Spleen (tissue), 11 donors: ENCODE measurements around the gene ALX4. TPM values are rescaled to one million over a fixed set of nuclear protein-coding genes. Genes with fewer than 3 reads are reported as not detected.

ENCODE experiments used
- DNase-seq: peaks from one replicate; pipeline ENCODE4 v3.0.0-alpha.2; 2020
- H3K27ac ChIP-seq, 8 donors: fragments of 200-600 bp; sonication (generic) in 7 of 8; 1 replicate in 4 of 8; 2 replicates in 4 of 8; pipeline versions ENCODE4 v1.5.0 to v1.8.0; 2016 to 2021; ENCODE audit warnings: inconsistent platforms in 4 of 8, mild to moderate bottlenecking in 4 of 8, moderate library complexity in 1 of 8
- H3K27me3 ChIP-seq, 7 donors: fragments of 200-600 bp; sonication (generic) in 6 of 7; replicated peaks in 1 of 7; 1 replicate in 4 of 7; 2 replicates in 3 of 7; pipeline versions ENCODE4 v1.5.0 to v1.8.0; 2016 to 2021; ENCODE audit warnings: inconsistent platforms in 3 of 7, mild to moderate bottlenecking in 1 of 7
- H3K36me3 ChIP-seq, 6 donors: fragments of 200-600 bp; sonication (generic) in 5 of 6; 1 replicate in 4 of 6; 2 replicates in 2 of 6; pipeline versions ENCODE4 v1.5.0 to v1.8.0; 2016 to 2021; ENCODE audit warnings: inconsistent platforms in 2 of 6
- H3K4me1 ChIP-seq, 6 donors: fragments of 200-600 bp; sonication (generic) in 5 of 6; 1 replicate in 3 of 6; 2 replicates in 3 of 6; pipeline versions ENCODE4 v1.5.0 to v1.8.0; 2016 to 2021; ENCODE audit warnings: inconsistent platforms in 3 of 6
- H3K4me3 ChIP-seq, 8 donors: fragments of 200-600 bp; sonication (generic) in 7 of 8; 1 replicate in 4 of 8; 2 replicates in 4 of 8; pipeline versions ENCODE4 v1.5.0 to v1.8.0; 2016 to 2021; ENCODE audit warnings: inconsistent platforms in 4 of 8, mild to moderate bottlenecking in 4 of 8, moderate library complexity in 2 of 8
- H3K9me3 ChIP-seq, 8 donors: fragments of 200-600 bp; sonication (generic) in 7 of 8; 1 replicate in 4 of 8; 2 replicates in 4 of 8; pipeline versions ENCODE4 v1.5.0 to v1.8.0; 2016 to 2021; ENCODE audit warnings: inconsistent platforms in 4 of 8
- POLR2A ChIP-seq, 3 donors: fragments of 450-650 bp; IDR thresholded peaks; one replicate each; pipeline ENCODE4 v1.5.1; 2017; ENCODE audit warnings: antibody characterized with exemption in 3 of 3, mild to moderate bottlenecking in 1 of 3
- POLR2AphosphoS5 ChIP-seq, 3 donors: sonication (generic); formaldehyde crosslinking; IDR thresholded peaks; one replicate each; pipeline ENCODE4 v1.5.1; 2017; ENCODE audit warnings: antibody characterized with exemption in 3 of 3
- WGBS, 5 donors: extraction: QIAGEN DNeasy Blood & Tissue Kit in 3 of 5; methylation state at CpG; one replicate each; pipeline versions ENCODE4 v1.1.5 to v1.1.7; 2013 to 2018; 5-methylcytosine and 5-hydroxymethylcytosine counted together
- intact Hi-C: fragments of 100-400 bp; cut with DNase I; formaldehyde crosslinking; loops from one replicate; pipeline ENCODE4 v1.15.0; 2023; ENCODE audit warnings: low total_unique reads
- polyA plus RNA-seq, 3 donors: library from polyadenylated mRNA; stranded (reverse); fragments of 200-250 nt; gene quantifications; one replicate each; pipeline ENCODE4 v1.2.1, GENCODE V29; 2013
- total RNA-seq, 7 donors: library from RNA; depleted of rRNA in 3 of 7; stranded (reverse); fragments of >200 nt in 3 of 7; fragmentation: NEBNext Ultra II Directional in 4 of 7; extraction: Animal tissue kit (Norgen Biotek cat#: 25700) in 4 of 7; gene quantifications; one replicate each; pipeline versions ENCODE4 v1.1.0 to v1.2.1, GENCODE V29; 2016 to 2021
- TF ChIP-seq, protein P1 (sequence below), 11 experiments: fragments of 200-600 bp in 7 of 11; fragments of 450-650 bp in 4 of 11; sonication (generic) in 4 of 11; IDR thresholded peaks in 8 of 11; conservative IDR thresholded peaks in 3 of 11; 1 replicate in 7 of 11; 2 replicates in 4 of 11; pipeline versions ENCODE4 v1.4.0 to v1.8.0; 2016 to 2021; ENCODE audit warnings: antibody characterized with exemption in 11 of 11, inconsistent platforms in 4 of 11, mild to moderate bottlenecking in 1 of 11
- donor health status: healthy with polysubstance abuse.
- donor health status: DM: no; HTN: no; CAD: no; lungs with moderate emphysema.
- donor health status: DM: no; HTN: no; CAD: no.
- donor health status: Bipolar disorder and iron deficiency.
- donor health status: healthy.
- donor health status: DM: no; HTN: no; CAD: no.
- donor health status: DM: yes; HTN: yes; CAD: no.

ALX4 gene
- total and polyA plus RNA-seq, 10 donors, result 0.11 TPM; not detected in 9

DNA sequence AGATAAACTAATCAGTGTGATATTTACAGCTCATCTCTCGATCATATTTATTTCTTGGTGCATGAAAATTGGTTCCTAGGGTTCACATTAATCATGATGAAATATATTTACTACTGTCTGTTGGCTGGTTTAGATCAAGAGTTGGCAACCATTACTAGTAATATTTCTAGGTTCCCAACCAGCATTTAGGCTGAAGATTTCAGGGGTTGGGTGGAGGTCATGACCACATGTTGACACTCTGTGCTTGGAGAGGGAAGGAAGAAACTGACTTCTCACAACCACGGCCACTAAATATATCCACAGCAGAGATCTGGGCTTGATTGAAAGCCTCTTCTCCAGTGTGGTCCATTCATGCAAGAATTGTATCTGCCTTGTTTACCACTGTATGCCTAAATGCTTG lies 87.9 kb downstream of the ALX4 start:
- H3K27me3 ChIP-seq, result no peaks in the 10 kb centered on the region
- H3K27ac ChIP-seq, result no peak overlapping the region
- intact Hi-C loops, result no loop called here
- H3K4me3 ChIP-seq, result no peak overlapping the region
- peaks cover 0 to 6% (median 0%) of the 10 kb centered on the region in 6 donors for H3K4me1 ChIP-seq
- H3K36me3 ChIP-seq, result peaks cover 0 to 28% (median 0%) of the 10 kb centered on the region in 6 donors
- no peaks in the 10 kb centered on the region for H3K9me3 ChIP-seq
- 64 to 84% (median 83%) methylated on average over 2 of the region's 2 CpGs for WGBS, 5 donors
- DNase-seq, result no peak
- no peak for TF ChIP-seq POLR2A (IDR thresholded peaks at IDR 0.05)
- TF ChIP-seq POLR2AphosphoS5 (IDR thresholded peaks at IDR 0.05), result no peak
- TF ChIP-seq, protein P1, sequence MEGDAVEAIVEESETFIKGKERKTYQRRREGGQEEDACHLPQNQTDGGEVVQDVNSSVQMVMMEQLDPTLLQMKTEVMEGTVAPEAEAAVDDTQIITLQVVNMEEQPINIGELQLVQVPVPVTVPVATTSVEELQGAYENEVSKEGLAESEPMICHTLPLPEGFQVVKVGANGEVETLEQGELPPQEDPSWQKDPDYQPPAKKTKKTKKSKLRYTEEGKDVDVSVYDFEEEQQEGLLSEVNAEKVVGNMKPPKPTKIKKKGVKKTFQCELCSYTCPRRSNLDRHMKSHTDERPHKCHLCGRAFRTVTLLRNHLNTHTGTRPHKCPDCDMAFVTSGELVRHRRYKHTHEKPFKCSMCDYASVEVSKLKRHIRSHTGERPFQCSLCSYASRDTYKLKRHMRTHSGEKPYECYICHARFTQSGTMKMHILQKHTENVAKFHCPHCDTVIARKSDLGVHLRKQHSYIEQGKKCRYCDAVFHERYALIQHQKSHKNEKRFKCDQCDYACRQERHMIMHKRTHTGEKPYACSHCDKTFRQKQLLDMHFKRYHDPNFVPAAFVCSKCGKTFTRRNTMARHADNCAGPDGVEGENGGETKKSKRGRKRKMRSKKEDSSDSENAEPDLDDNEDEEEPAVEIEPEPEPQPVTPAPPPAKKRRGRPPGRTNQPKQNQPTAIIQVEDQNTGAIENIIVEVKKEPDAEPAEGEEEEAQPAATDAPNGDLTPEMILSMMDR (IDR thresholded peaks at IDR 0.05 in 8 of 11, conservative IDR thresholded peaks at IDR 0.05 in 3 of 11), result no peak

DNA sequence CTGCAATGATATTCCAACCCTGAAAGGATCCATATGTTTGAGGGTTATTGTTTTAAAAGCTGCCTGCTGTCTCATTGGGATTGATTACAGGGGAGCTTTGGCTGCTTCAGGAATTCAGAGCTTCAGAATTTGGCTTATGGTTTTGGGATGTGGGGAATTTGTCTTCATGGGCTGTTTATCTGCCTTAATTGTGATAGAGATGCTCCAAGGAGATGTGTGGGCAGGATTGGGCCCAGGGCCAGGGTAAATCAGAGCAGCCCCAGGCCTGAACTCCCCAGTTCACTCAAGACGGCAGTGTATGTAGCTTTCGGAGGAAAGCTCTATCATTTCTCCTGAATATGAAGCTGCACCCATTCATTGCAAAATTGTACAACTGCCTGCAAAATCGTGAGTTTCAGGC lies 88.5 kb downstream of the ALX4 start:
- Histone ChIP-seq H3K4me1 (peaks cover 0 to 6% (median 0%) of the 10 kb centered on the region in 6 donors), H3K27ac (no peak overlapping the region), H3K4me3 (no peak overlapping the region), H3K36me3 (peaks cover 0 to 32% (median 2%) of the 10 kb centered on the region in 6 donors), H3K27me3 (no peaks in the 10 kb centered on the region), H3K9me3 (no peaks in the 10 kb centered on the region)
- no peak for TF ChIP-seq POLR2AphosphoS5 (IDR thresholded peaks at IDR 0.05)
- no peak for TF ChIP-seq POLR2A (IDR thresholded peaks at IDR 0.05)
- TF ChIP-seq, protein P1 (IDR thresholded peaks at IDR 0.05 in 8 of 11, conservative IDR thresholded peaks at IDR 0.05 in 3 of 11), result no peak
- DNase-seq, result no peak
- WGBS, 5 donors, result 69 to 91% (median 79%) methylated on average over 3 of the region's 3 CpGs
- intact Hi-C loops, result no loop called here

DNA sequence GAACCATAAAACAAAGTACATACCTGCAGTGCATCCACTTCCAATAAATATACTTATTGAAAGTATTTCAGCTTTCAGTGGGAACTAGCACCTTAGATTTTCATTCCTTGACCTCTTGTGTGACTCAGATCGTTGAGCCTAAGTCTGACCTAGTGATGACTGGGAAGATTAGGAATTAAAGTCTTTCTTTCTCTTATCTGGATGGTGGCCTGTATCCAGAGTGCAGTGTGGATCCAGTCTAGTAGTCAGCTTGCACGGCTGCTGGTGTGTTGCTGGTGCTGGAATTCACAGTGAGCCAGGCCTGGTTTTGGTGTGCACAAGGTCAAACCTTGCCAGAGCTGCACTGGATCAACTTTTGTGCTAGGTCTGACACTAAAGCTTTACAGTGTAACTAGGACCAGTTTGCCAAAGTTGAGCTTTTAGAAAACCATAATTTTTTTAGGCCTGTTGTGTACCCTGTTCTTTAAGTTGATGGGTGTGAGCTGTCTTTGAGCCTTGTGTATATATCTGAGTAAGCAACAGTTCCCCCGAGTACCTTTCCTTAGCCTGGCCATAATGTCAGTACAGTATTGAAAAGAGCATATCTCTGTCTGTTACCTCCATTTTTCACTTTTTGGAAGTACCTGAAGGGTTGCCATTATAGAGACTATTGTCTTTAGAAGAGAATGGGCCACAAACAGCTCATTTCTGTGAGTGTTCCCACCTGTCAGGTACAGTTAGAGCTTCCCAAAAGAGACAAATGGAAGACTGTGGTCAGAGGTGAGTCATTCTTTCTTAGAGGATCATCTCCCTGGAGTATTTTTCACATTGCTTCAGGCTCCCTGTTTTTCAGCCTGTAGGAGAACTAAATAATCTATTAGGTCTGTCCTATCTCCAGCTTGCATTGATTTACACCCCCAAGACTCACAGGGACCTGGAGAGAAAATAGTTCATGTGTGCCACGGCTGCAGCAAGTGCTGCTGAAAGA lies 89.8 kb downstream of the ALX4 start:
- TF ChIP-seq POLR2A (IDR thresholded peaks at IDR 0.05) (no peak), POLR2AphosphoS5 (IDR thresholded peaks at IDR 0.05) (no peak)
- TF ChIP-seq, protein P1 (IDR thresholded peaks at IDR 0.05 in 8 of 11, conservative IDR thresholded peaks at IDR 0.05 in 3 of 11), result no peak
- Histone ChIP-seq H3K9me3 (no peaks in the 10 kb centered on the region), H3K27ac (no peak overlapping the region), H3K27me3 (no peaks in the 10 kb centered on the region), H3K4me3 (no peak overlapping the region), H3K4me1 (peaks cover 0 to 6% (median 0%) of the 10 kb centered on the region in 6 donors), H3K36me3 (peaks cover 0 to 23% (median 2%) of the 10 kb centered on the region in 6 donors)
- 88 to 95% (median 92%) methylated on average over 4 of the region's 4 CpGs for WGBS, 5 donors
- intact Hi-C loops, result no loop called here
- DNase-seq, result no peak

DNA sequence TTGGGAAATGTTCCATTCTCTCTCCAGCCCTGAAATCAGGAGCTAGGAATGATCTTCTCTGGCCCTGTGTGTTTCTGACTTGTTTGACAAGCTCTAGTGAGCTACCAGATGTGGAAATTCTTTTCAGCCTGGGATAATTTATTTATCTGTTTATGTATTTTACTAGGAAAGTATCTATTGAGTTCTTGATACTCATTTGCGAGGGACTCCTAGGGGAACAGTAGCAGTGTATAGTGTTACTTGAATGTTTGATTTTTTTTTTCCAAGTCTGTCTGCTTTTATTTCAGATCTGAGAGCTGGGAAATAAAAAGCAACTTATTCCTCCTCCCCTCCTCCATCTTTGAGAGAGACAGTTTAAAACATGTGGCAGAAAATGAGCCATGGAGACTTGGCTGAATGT lies 92.5 kb downstream of the ALX4 start:
- no peak for DNase-seq
- peaks cover 0 to 6% (median 0%) of the 10 kb centered on the region in 6 donors for H3K4me1 ChIP-seq
- WGBS, 5 donors, result 91 to 100% (median 96%) methylated on average over 1 of the region's 1 CpG

More for the DNA sequence above, 92.5 kb downstream of the ALX4 start:
- H3K27me3 ChIP-seq, result no peaks in the 10 kb centered on the region
- H3K4me3 ChIP-seq, result no peak overlapping the region
- peaks cover 0 to 7% (median 4%) of the 10 kb centered on the region in 8 donors for H3K9me3 ChIP-seq
- peaks cover 0 to 23% (median 2%) of the 10 kb centered on the region in 6 donors for H3K36me3 ChIP-seq
- no peak overlapping the region for H3K27ac ChIP-seq
- intact Hi-C loops, result no loop called here
- TF ChIP-seq POLR2A (IDR thresholded peaks at IDR 0.05) (no peak), POLR2AphosphoS5 (IDR thresholded peaks at IDR 0.05) (no peak)
- TF ChIP-seq, protein P1 (IDR thresholded peaks at IDR 0.05 in 8 of 11, conservative IDR thresholded peaks at IDR 0.05 in 3 of 11), result no peak
